ENCODE results near the gene ZBTB43.

GRCh38 chr9:126827227-126827626 is 22.4 kb downstream of the ZBTB43 start:
- TF ChIP-seq POLR2A (IDR thresholded peaks at IDR 0.05; ENCODE audit: low read depth, low read length) (no peak), POLR2AphosphoS5 (IDR thresholded peaks at IDR 0.05; ENCODE audit: low read depth, low read length) (no peak)
